Smooth muscle cell (in vitro differentiated cells): ENCODE results near the gene PQBP1. TPM values are rescaled to one million over a fixed set of nuclear protein-coding genes. Genes with fewer than 3 reads are reported as not detected.

Experiments used
- DNase-seq: peaks from one replicate; lab custom pipeline; 2025; ENCODE audit not compliant: unreplicated experiment; lab: John Stamatoyannopoulos, UW
- H2AFZ ChIP-seq: fragments of 200-600 bp; sonication (generic); 2 replicates; pipeline ENCODE4 v1.6.0; 2016; ENCODE audit warnings: antibody characterized with exemption, low read depth, mild to moderate bottlenecking
- H3F3A ChIP-seq: fragments of 200-600 bp; sonication (generic); 2 replicates; pipeline ENCODE4 v1.6.0; 2017; ENCODE audit warnings: antibody characterized with exemption, low read depth
- H3K27ac ChIP-seq: fragments of 200-600 bp; sonication (generic); 2 replicates; pipeline ENCODE4 v1.5.1; 2016; ENCODE audit warnings: low read depth, mild to moderate bottlenecking
- H3K27me3 ChIP-seq: fragments of 200-600 bp; sonication (generic); 2 replicates; pipeline ENCODE4 v1.6.1; 2016; ENCODE audit warnings: low read depth, mild to moderate bottlenecking
- H3K36me3 ChIP-seq: fragments of 200-600 bp; sonication (generic); 2 replicates; pipeline ENCODE4 v1.5.1; 2016; ENCODE audit warnings: low read depth
- H3K4me1 ChIP-seq: fragments of 200-600 bp; sonication (generic); 2 replicates; pipeline ENCODE4 v1.5.1; 2016; ENCODE audit warnings: low read depth
- H3K4me2 ChIP-seq: fragments of 200-600 bp; sonication (generic); 2 replicates; pipeline ENCODE4 v1.6.0; 2016; ENCODE audit warnings: mild to moderate bottlenecking
- H3K4me3 ChIP-seq: fragments of 200-600 bp; sonication (generic); 2 replicates; pipeline ENCODE4 v1.5.1; 2016; ENCODE audit warnings: mild to moderate bottlenecking
- H3K79me2 ChIP-seq: fragments of 200-600 bp; sonication (generic); 2 replicates; pipeline ENCODE4 v1.6.0; 2016; ENCODE audit warnings: low read depth, mild to moderate bottlenecking
- H3K9ac ChIP-seq: fragments of 200-600 bp; sonication (generic); 2 replicates; pipeline ENCODE4 v1.6.0; 2016; ENCODE audit warnings: low read depth
- H3K9me3 ChIP-seq: fragments of 200-600 bp; sonication (generic); replicated peaks from 2 replicates; pipeline ENCODE4 v1.5.1; 2016; ENCODE audit warnings: low read depth
- H4K20me1 ChIP-seq: fragments of 200-600 bp; sonication (generic); 2 replicates; pipeline ENCODE4 v1.6.0; 2016; ENCODE audit warnings: low read depth
- CTCF ChIP-seq: fragments of 200-600 bp; sonication (generic); IDR thresholded peaks from 2 replicates; pipeline ENCODE4 v1.5.1; 2017; ENCODE audit warnings: borderline replicate concordance, mild to moderate bottlenecking, antibody characterized with exemption; ENCODE audit not compliant: insufficient read depth, poor library complexity, severe bottlenecking
- WGBS: methylation state at CpG from one replicate; pipeline ENCODE4 v1.1.7; 2016; ENCODE audit warnings: low lambda C conversion rate; 5-methylcytosine and 5-hydroxymethylcytosine counted together
- polyA plus RNA-seq: library from polyadenylated mRNA; unstranded; fragments of >200 nt; fragmentation: Nextera tagmentation; extraction: Ambion mirVana; gene quantifications from 2 replicates; pipeline ENCODE4 v1.2.1, GENCODE V29; 2016
- total RNA-seq: library from RNA; depleted of rRNA; stranded (reverse); fragments of >200 nt; gene quantifications from 2 replicates; pipeline ENCODE4 v1.2.3, GENCODE V29; 2014

The PQBP1 gene
- total and polyA plus RNA-seq, 2 experiments from 2014 or later, result 20.6 to 46.7 TPM

- Histone ChIP-seq H3K9me3 (no peaks in the 10 kb centered on the region), H3K4me3 (no peak overlapping the region), H2AFZ (no peak overlapping the region), H3K4me2 (no peak overlapping the region), H4K20me1 (no peaks in the 10 kb centered on the region), H3K27me3 (no peaks in the 10 kb centered on the region), H3K4me1 (peaks cover 3% of the 10 kb centered on the region), H3K9ac (no peak overlapping the region), H3F3A (no peaks in the 10 kb centered on the region), H3K36me3 (no peaks in the 10 kb centered on the region), H3K79me2 (no peaks in the 10 kb centered on the region), H3K27ac (no peak overlapping the region)
- no peak for DNase-seq
- WGBS, result 83% methylated on average over 4 of the region's 4 CpGs
- no peak for TF ChIP-seq CTCF
Measured at GRCh38 chrX:48920718-48921104, 23.0 kb downstream of the PQBP1 start.

DNA sequence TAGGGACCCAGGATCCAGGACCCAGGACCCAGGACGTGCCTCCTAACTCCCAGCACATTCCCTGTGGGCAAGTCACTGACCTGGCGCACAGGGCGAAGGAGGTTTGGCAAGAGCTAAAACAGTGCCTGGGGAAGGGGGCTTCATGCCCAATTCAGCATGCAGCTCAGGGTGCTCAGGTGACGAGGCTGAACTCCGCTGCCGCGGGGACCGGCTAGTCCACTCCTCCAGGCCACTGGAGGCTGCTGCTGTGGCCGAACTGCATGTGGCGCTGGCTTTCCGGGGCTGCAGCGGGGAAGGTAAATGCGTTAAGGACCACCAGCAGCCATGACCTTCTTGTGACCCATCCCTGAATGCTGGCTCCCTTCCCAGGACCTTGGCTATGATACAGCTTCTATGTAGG, 26.0 kb downstream of the PQBP1 start:
- WGBS, result 96% methylated on average over 13 of the region's 13 CpGs
- no peaks in the 10 kb centered on the region for H3K9me3 ChIP-seq
- H4K20me1 ChIP-seq, result peaks cover 15% of the 10 kb centered on the region
- H3K4me1 ChIP-seq, result peaks cover 9% of the 10 kb centered on the region
- H3F3A ChIP-seq, result no peaks in the 10 kb centered on the region
- H3K9ac ChIP-seq, result no peak overlapping the region
- no peak overlapping the region for H3K4me3 ChIP-seq
- no peak for TF ChIP-seq CTCF
- no peak overlapping the region for H3K4me2 ChIP-seq
- H3K27me3 ChIP-seq, result no peaks in the 10 kb centered on the region
- no peak for DNase-seq
- H2AFZ ChIP-seq, result no peak overlapping the region
- no peaks in the 10 kb centered on the region for H3K36me3 ChIP-seq
- no peak overlapping the region for H3K27ac ChIP-seq
- H3K79me2 ChIP-seq, result peaks cover 3% of the 10 kb centered on the region

DNA sequence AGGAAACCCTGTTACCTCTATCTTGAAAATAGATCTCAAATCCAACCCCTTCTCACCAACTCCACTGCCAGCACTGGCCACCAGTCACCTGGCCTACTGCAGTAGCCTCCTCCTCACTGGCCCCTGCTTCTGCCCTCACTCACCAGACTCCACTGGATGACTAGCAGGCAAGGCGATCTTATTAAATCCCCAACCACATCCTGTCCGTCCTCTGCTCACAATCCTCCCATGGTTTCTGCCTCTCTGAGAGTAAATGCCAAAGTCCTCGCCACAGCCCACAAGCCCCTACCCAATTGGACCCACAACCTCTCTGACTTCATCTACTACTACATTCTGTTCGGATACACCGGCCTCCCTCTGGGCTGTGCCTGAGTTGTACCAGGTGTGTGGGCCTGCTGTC, 26.5 kb downstream of the PQBP1 start:
- Histone ChIP-seq H4K20me1 (peaks cover 15% of the 10 kb centered on the region), H3K27ac (no peak overlapping the region), H3K9me3 (no peaks in the 10 kb centered on the region), H3K4me3 (no peak overlapping the region), H2AFZ (no peak overlapping the region), H3K27me3 (no peaks in the 10 kb centered on the region), H3K36me3 (no peaks in the 10 kb centered on the region), H3K4me2 (no peak overlapping the region), H3K4me1 (peaks cover 8% of the 10 kb centered on the region), H3F3A (no peaks in the 10 kb centered on the region), H3K79me2 (peaks cover 3% of the 10 kb centered on the region), H3K9ac (no peak overlapping the region)
- DNase-seq, result no peak
- no peak for TF ChIP-seq CTCF
- 76% methylated on average over 5 of the region's 5 CpGs for WGBS

DNA sequence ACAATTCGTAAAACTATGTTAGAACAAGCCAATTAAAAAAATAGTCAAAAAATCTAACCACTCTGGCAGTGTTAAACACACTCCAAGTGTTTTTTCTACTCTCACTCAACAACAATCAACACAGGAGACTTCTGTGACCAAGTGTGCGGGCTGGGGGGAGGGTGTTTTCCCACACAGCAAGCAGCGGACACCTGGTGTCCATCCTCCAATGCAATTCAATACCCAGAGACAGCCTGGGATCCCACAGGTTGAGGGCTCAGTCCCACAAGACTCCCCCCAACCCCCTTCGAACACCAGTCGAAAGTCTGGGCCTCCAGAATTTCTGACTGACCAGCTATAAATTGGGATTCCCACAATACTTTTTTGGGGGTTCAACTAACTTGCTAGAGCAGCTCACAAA, 29.4 kb downstream of the PQBP1 start:
- no peaks in the 10 kb centered on the region for H3K36me3 ChIP-seq
- H3K9me3 ChIP-seq, result no peaks in the 10 kb centered on the region
- no peak for TF ChIP-seq CTCF
- WGBS, result 61% methylated on average over 5 of the region's 5 CpGs
- H3K27ac ChIP-seq, result no peak overlapping the region
- DNase-seq, result no peak
- H3K4me1 ChIP-seq, result peaks cover 6% of the 10 kb centered on the region
- H3K9ac ChIP-seq, result no peak overlapping the region
- H4K20me1 ChIP-seq, result peaks cover 15% of the 10 kb centered on the region
- no peaks in the 10 kb centered on the region for H3K27me3 ChIP-seq
- no peak overlapping the region for H3K4me3 ChIP-seq
- H2AFZ ChIP-seq, result no peak overlapping the region
- H3K79me2 ChIP-seq, result peaks cover 3% of the 10 kb centered on the region
- H3K4me2 ChIP-seq, result no peak overlapping the region
- no peaks in the 10 kb centered on the region for H3F3A ChIP-seq
